Liver (tissue), 9 donors: Measurements from ENCODE around the gene IBA57. TPM values are rescaled to one million over a fixed set of nuclear protein-coding genes. Genes with fewer than 3 reads are reported as not detected.

Source experiments
- DNase-seq: peaks from one replicate; pipeline ENCODE4 v3.0.0-alpha.2; 2017; ENCODE audit warnings: low spot score
- H3K27ac ChIP-seq, 2 donors: one replicate each; pipeline ENCODE4 v1.7.0; 2013; ENCODE audit warnings: inconsistent platforms in 2 of 2, low read length in 2 of 2, control low read depth in 1 of 2, low read depth in 1 of 2, mild to moderate bottlenecking in 1 of 2
- H3K27me3 ChIP-seq, 4 donors: one replicate each; pipeline versions ENCODE4 v1.6.1 to v1.7.0; 2013; ENCODE audit warnings: low read length in 3 of 4, inconsistent platforms in 1 of 4, mild to moderate bottlenecking in 1 of 4, moderate library complexity in 1 of 4; ENCODE audit not compliant: control insufficient read depth in 4 of 4, insufficient read depth in 4 of 4
- H3K36me3 ChIP-seq, 4 donors: one replicate each; pipeline versions ENCODE4 v1.6.1 to v1.7.0; 2013; ENCODE audit warnings: low read length in 3 of 4, mild to moderate bottlenecking in 3 of 4, low read depth in 1 of 4, moderate library complexity in 1 of 4; ENCODE audit not compliant: control insufficient read depth in 4 of 4, insufficient read depth in 3 of 4
- H3K4me1 ChIP-seq, 4 donors: one replicate each; pipeline versions ENCODE4 v1.6.1 to v1.7.0; 2013; ENCODE audit warnings: low read length in 3 of 4, mild to moderate bottlenecking in 3 of 4, moderate library complexity in 1 of 4; ENCODE audit not compliant: control insufficient read depth in 4 of 4, insufficient read depth in 4 of 4
- H3K4me3 ChIP-seq, 3 donors: one replicate each; pipeline versions ENCODE4 v1.6.1 to v1.7.0; 2013; ENCODE audit warnings: low read length in 3 of 3, control low read depth in 1 of 3, low read depth in 1 of 3, mild to moderate bottlenecking in 1 of 3
- H3K9ac ChIP-seq, 2 donors: one replicate each; pipeline ENCODE4 v1.7.0; 2013; ENCODE audit warnings: low read length in 2 of 2, mild to moderate bottlenecking in 2 of 2, moderate library complexity in 2 of 2, control low read depth in 1 of 2, low read depth in 1 of 2
- H3K9me3 ChIP-seq, 4 donors: one replicate each; pipeline versions ENCODE4 v1.6.1 to v1.7.0; 2013; ENCODE audit warnings: low read length in 3 of 4; ENCODE audit not compliant: control insufficient read depth in 4 of 4
- CTCF ChIP-seq: fragments of 150-350 bp; IDR thresholded peaks from 2 replicates; pipeline ENCODE4 v1.5.1; 2017; ENCODE audit warnings: improper control_type of control experiment, low read depth, low read length; ENCODE audit not compliant: missing input control
- EGR1 ChIP-seq, 2 donors: IDR thresholded peaks; 2 replicates each; pipeline ENCODE4 v1.6.1; 2016 to 2018; ENCODE audit warnings: antibody characterized with exemption in 2 of 2, low read depth in 2 of 2
- FOXA1 ChIP-seq: IDR thresholded peaks from 2 replicates; pipeline ENCODE4 v1.6.1; 2016; ENCODE audit warnings: antibody characterized with exemption
- FOXA2 ChIP-seq: IDR thresholded peaks from 2 replicates; pipeline ENCODE4 v1.6.1; 2016; ENCODE audit warnings: antibody characterized with exemption
- GABPA ChIP-seq, 2 donors: IDR thresholded peaks in 1 of 2; conservative IDR thresholded peaks in 1 of 2; 2 replicates each; pipeline ENCODE4 v1.6.1; 2016; ENCODE audit warnings: antibody characterized with exemption in 2 of 2, mild to moderate bottlenecking in 1 of 2, moderate library complexity in 1 of 2
- HNF4A ChIP-seq, 2 donors: conservative IDR thresholded peaks; 2 replicates each; pipeline ENCODE4 v1.6.1; 2016; ENCODE audit warnings: antibody characterized with exemption in 2 of 2, mild to moderate bottlenecking in 2 of 2
- HNF4G ChIP-seq: IDR thresholded peaks from 2 replicates; pipeline ENCODE4 v1.6.1; 2016; ENCODE audit warnings: antibody characterized with exemption
- JUND ChIP-seq, 2 donors: IDR thresholded peaks; 2 replicates each; pipeline ENCODE4 v1.6.1; 2016; ENCODE audit warnings: antibody characterized with exemption in 2 of 2
- MAX ChIP-seq: IDR thresholded peaks from 2 replicates; pipeline ENCODE4 v1.6.1; 2016; ENCODE audit warnings: antibody characterized with exemption
- NR2F2 ChIP-seq: IDR thresholded peaks from 2 replicates; pipeline ENCODE4 v1.6.1; 2016; ENCODE audit warnings: antibody characterized with exemption
- RAD21 ChIP-seq, 2 donors: IDR thresholded peaks; 2 replicates each; pipeline ENCODE4 v1.6.1; 2016; ENCODE audit warnings: antibody characterized with exemption in 2 of 2, mild to moderate bottlenecking in 2 of 2
- RXRA ChIP-seq, 2 donors: IDR thresholded peaks; 2 replicates each; pipeline ENCODE4 v1.6.1; 2017 to 2018; ENCODE audit warnings: antibody characterized with exemption in 2 of 2, mild to moderate bottlenecking in 1 of 2
- SP1 ChIP-seq: IDR thresholded peaks from 2 replicates; pipeline ENCODE4 v1.6.1; 2018; ENCODE audit warnings: antibody characterized with exemption, mild to moderate bottlenecking
- TAF1 ChIP-seq: conservative IDR thresholded peaks from 2 replicates; pipeline ENCODE4 v1.6.1; 2016; ENCODE audit warnings: antibody characterized with exemption, mild to moderate bottlenecking
- YY1 ChIP-seq: IDR thresholded peaks from 2 replicates; pipeline ENCODE4 v1.6.1; 2016; ENCODE audit warnings: antibody characterized with exemption, mild to moderate bottlenecking
- WGBS: extraction: QIAGEN DNeasy Blood & Tissue Kit; methylation state at CpG from one replicate; pipeline ENCODE4 v1.1.7; 2013; 5-methylcytosine and 5-hydroxymethylcytosine counted together
- polyA plus RNA-seq, 2 donors: library from polyadenylated mRNA; stranded (reverse) in 1 of 2; unstranded in 1 of 2; fragments of 200-250 nt in 1 of 2; fragments of >200 nt in 1 of 2; fragmentation: Nextera tagmentation in 1 of 2; extraction: Ambion mirVana in 1 of 2; gene quantifications; one replicate each; pipeline versions ENCODE4 v1.2.1 to v1.2.3, GENCODE V29; 2013 to 2015
- total RNA-seq, 2 donors: library from RNA; depleted of rRNA; stranded (reverse); fragments of >200 nt; gene quantifications; one replicate each; pipeline ENCODE4 v1.2.3, GENCODE V29; 2014
- TF ChIP-seq, protein P1 (sequence below): IDR thresholded peaks from 2 replicates; pipeline ENCODE4 v1.6.1; 2016; ENCODE audit warnings: antibody characterized with exemption
- TF ChIP-seq, protein P2 (sequence below): IDR thresholded peaks from 2 replicates; pipeline ENCODE4 v1.6.1; 2016; ENCODE audit warnings: antibody characterized with exemption
- donor health status: healthy.
- donor health status: healthy.
- donor health status: healthy.
- donor health status: healthy.
- donor health status: healthy.

IBA57 gene
- total and polyA plus RNA-seq, 4 donors: 1.6 to 12.0 (median 8.4) TPM

DNA sequence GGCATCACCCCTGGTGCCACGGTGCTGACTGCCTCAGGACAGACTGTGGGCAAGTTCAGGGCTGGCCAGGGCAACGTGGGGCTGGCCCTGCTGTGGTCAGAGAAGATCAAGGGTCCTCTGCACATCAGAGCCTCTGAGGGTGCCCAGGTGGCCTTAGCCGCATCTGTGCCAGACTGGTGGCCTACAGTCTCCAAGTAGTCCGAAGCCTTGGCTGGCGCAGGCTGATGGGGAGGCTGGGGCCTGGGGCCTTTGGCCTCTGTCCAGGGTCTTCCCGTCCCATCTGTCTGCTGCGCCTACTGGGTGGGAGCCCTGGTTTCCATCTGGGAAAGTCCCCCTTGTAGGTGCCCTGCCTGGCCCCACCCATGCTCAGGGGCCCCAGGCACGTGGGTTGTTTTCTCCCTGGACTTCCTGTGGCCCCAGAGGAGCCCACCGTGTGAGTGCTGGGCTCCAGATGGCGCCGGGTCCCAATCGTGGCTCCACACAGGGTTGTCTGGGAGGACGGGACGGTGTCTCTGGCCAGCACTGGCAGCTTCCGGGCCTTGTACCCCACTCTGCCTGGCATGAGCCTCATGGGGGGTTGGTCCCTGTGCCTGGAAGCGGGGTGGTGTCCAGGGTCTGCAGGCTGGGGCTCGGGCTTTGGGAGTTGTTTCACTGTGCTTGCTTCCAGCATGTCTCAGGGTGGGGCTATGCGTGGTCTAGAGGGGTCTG lies 9.9 kb downstream of the IBA57 start (continued):
- TF ChIP-seq MAX: no peak

GRCh38 chr1:228176024-228176395 lies 10.4 kb downstream of the IBA57 start:
- peaks cover 0 to 7% (median 4%) of the 10 kb centered on the region in 4 donors for H3K36me3 ChIP-seq
- DNase-seq: no peak
- H3K4me3 ChIP-seq: no peak overlapping the region
- H3K4me1 ChIP-seq: no peaks in the 10 kb centered on the region
- 98% methylated on average over 4 of the region's 4 CpGs for WGBS
- H3K27ac ChIP-seq: no peak overlapping the region
- no peak overlapping the region for H3K9ac ChIP-seq
- TF ChIP-seq, protein P1, sequence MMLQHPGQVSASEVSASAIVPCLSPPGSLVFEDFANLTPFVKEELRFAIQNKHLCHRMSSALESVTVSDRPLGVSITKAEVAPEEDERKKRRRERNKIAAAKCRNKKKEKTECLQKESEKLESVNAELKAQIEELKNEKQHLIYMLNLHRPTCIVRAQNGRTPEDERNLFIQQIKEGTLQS: no peak
- TF ChIP-seq RXRA (IDR thresholded peaks at IDR 0.05): no peak
- no peak for TF ChIP-seq TAF1
- TF ChIP-seq CTCF: no peak
- TF ChIP-seq SP1: no peak
- no peak for TF ChIP-seq FOXA1
- TF ChIP-seq JUND (IDR thresholded peaks at IDR 0.05): no peak
- no peak for TF ChIP-seq HNF4A (conservative IDR thresholded peaks at IDR 0.05)
- no peak for TF ChIP-seq EGR1 (IDR thresholded peaks at IDR 0.05; ENCODE audit: low read depth in 2 of 2)
- no peak for TF ChIP-seq MAX
- no peak for TF ChIP-seq GABPA (IDR thresholded peaks at IDR 0.05 in 1 of 2, conservative IDR thresholded peaks at IDR 0.05 in 1 of 2)
- TF ChIP-seq HNF4G: no peak
- TF ChIP-seq NR2F2: no peak
- no peak for TF ChIP-seq FOXA2
- no peaks in the 10 kb centered on the region for H3K9me3 ChIP-seq
- no peaks in the 10 kb centered on the region for H3K27me3 ChIP-seq

- WGBS: 94% methylated on average over 19 of the region's 19 CpGs
- H3K9ac ChIP-seq: no peak overlapping the region
- no peaks in the 10 kb centered on the region for H3K4me1 ChIP-seq
- DNase-seq: no peak
- no peaks in the 10 kb centered on the region for H3K27me3 ChIP-seq
- no peak overlapping the region for H3K27ac ChIP-seq
- H3K4me3 ChIP-seq: no peak overlapping the region
- peaks cover 0 to 7% (median 4%) of the 10 kb centered on the region in 4 donors for H3K36me3 ChIP-seq
- H3K9me3 ChIP-seq: no peaks in the 10 kb centered on the region
- TF ChIP-seq, protein P2, sequence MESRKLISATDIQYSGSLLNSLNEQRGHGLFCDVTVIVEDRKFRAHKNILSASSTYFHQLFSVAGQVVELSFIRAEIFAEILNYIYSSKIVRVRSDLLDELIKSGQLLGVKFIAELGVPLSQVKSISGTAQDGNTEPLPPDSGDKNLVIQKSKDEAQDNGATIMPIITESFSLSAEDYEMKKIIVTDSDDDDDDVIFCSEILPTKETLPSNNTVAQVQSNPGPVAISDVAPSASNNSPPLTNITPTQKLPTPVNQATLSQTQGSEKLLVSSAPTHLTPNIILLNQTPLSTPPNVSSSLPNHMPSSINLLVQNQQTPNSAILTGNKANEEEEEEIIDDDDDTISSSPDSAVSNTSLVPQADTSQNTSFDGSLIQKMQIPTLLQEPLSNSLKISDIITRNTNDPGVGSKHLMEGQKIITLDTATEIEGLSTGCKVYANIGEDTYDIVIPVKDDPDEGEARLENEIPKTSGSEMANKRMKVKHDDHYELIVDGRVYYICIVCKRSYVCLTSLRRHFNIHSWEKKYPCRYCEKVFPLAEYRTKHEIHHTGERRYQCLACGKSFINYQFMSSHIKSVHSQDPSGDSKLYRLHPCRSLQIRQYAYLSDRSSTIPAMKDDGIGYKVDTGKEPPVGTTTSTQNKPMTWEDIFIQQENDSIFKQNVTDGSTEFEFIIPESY: no peak
- TF ChIP-seq HNF4A (conservative IDR thresholded peaks at IDR 0.05): no peak
- no peak for TF ChIP-seq JUND (IDR thresholded peaks at IDR 0.05)
- no peak for TF ChIP-seq TAF1
- TF ChIP-seq, protein P1: no peak
- TF ChIP-seq HNF4G: no peak
- TF ChIP-seq RXRA (IDR thresholded peaks at IDR 0.05): no peak
- no peak for TF ChIP-seq YY1
- no peak for TF ChIP-seq EGR1 (IDR thresholded peaks at IDR 0.05; ENCODE audit: low read depth in 2 of 2)
- TF ChIP-seq CTCF: no peak
- TF ChIP-seq SP1: no peak
- no peak for TF ChIP-seq MAX
- TF ChIP-seq RAD21 (IDR thresholded peaks at IDR 0.05): no peak
- no peak for TF ChIP-seq FOXA2
Measured at GRCh38 chr1:228176461-228177182, 11.0 kb downstream of the IBA57 start.
